NCI-H345 treated with DMSO at 0.1 percent for 48 hours (cell line): ENCODE results near the gene LMX1A.

ENCODE experiments used
- DNase-seq: peaks from one replicate; lab custom pipeline; 2025; ENCODE audit not compliant: unreplicated experiment; lab: John Stamatoyannopoulos, UW

The LMX1A gene

GRCh38 chr1:165169729-165170128 is 186.8 kb downstream of the LMX1A start:
- DNase-seq = no peak

GRCh38 chr1:165169028-165169427 is 187.5 kb downstream of the LMX1A start:
- no peak for DNase-seq

GRCh38 chr1:165168467-165168866 is 188.0 kb downstream of the LMX1A start:
- no peak for DNase-seq

- peak; percentile 75 for DNase-seq
Observed at GRCh38 chr1:165162671-165163241, 193.8 kb downstream of the LMX1A start.

- no peak for DNase-seq
Observed at GRCh38 chr1:165161130-165161529, 195.4 kb downstream of the LMX1A start.

- no peak for DNase-seq
Observed at GRCh38 chr1:165153182-165153581, 203.3 kb downstream of the LMX1A start.

GRCh38 chr1:165152727-165153126 is 203.8 kb downstream of the LMX1A start:
- no peak for DNase-seq

- DNase-seq = no peak
Observed at GRCh38 chr1:165152109-165152508, 204.4 kb downstream of the LMX1A start.
